GM12878 (cell line): ENCODE measurements around the gene DDX4.

ENCODE experiments used
- CBFB ChIP-seq: IDR thresholded peaks from 2 replicates; pipeline ENCODE4 v1.6.1; 2016; ENCODE audit warnings: antibody characterized with exemption, low read depth
- CBX5 ChIP-seq: sonication (generic); IDR thresholded peaks from 2 replicates; pipeline ENCODE4 v1.6.1; 2016; ENCODE audit warnings: low read depth, moderate library complexity, mild to moderate bottlenecking, inconsistent platforms
- CREM ChIP-seq: IDR thresholded peaks from 2 replicates; pipeline ENCODE4 v1.6.1; 2014; ENCODE audit warnings: antibody characterized with exemption, low read depth
- NBN ChIP-seq: fragments of 450-650 bp; IDR thresholded peaks from 2 replicates; pipeline ENCODE4 v1.6.1; 2016
- PML ChIP-seq: IDR thresholded peaks from 2 replicates; pipeline ENCODE4 v1.6.1; 2012; ENCODE audit warnings: low read length, inconsistent platforms
- ZNF274 ChIP-seq: IDR thresholded peaks from one replicate; pipeline ENCODE4 v1.8.0; 2011; ENCODE audit not compliant: insufficient read length, insufficient read depth
- TF ChIP-seq, protein P1 (sequence below), 3 experiments: IDR thresholded peaks in 2 of 3; conservative IDR thresholded peaks in 1 of 3; 2 replicates each; pipeline ENCODE4 v1.5.1; 2011; ENCODE audit warnings: low read depth in 3 of 3, low read length in 3 of 3, mild to moderate bottlenecking in 3 of 3, control low read depth in 2 of 3, moderate library complexity in 2 of 3, inconsistent platforms in 1 of 3, mixed read lengths in 1 of 3; ENCODE audit not compliant: control insufficient read depth in 2 of 3, insufficient read depth in 1 of 3; ENCODE audit errors: extremely low read depth in 1 of 3

DNA sequence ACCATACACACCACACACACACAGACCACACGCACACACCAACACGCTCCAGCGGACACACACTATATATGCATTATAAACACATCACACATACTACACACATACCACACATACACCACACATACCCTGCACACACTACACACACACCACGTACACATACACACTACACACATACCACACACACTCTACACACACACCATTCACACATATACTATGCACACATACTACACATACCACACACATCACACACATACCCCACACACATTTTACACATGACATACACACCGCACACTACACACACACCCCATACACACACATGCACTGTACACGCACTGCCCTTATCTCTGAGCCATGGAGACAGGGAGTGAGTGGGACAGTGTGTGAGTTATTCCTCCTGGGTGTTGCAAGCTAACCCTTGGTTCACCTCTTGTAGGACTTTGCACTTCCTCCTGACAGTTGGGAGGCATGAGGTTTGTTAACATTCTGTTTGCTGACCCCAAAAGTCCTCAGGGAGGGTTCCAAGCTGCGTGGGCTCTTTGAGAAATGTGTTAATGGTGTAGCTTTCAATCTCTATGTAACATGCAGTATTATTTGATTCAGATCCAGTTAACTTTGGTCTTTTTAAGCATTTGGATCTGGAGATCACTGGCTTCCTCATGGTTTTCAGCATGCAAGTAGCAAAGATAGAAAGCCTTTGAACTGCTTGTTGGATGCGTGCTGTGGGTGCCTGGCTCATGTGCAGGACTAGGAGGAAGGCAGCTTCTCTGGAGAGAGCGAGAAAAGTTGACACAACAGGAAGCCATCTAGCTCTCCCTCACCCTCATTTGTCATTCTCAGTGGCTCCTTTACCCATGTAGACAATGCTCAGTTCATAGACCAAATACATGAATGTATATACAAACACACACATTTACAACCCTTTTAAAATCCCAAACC, 127.0 kb downstream of the DDX4 start:
- no peak for TF ChIP-seq CBX5
- no peak for TF ChIP-seq CBFB
- no peak for TF ChIP-seq ZNF274
- TF ChIP-seq CREM, result no peak
- TF ChIP-seq, protein P1, sequence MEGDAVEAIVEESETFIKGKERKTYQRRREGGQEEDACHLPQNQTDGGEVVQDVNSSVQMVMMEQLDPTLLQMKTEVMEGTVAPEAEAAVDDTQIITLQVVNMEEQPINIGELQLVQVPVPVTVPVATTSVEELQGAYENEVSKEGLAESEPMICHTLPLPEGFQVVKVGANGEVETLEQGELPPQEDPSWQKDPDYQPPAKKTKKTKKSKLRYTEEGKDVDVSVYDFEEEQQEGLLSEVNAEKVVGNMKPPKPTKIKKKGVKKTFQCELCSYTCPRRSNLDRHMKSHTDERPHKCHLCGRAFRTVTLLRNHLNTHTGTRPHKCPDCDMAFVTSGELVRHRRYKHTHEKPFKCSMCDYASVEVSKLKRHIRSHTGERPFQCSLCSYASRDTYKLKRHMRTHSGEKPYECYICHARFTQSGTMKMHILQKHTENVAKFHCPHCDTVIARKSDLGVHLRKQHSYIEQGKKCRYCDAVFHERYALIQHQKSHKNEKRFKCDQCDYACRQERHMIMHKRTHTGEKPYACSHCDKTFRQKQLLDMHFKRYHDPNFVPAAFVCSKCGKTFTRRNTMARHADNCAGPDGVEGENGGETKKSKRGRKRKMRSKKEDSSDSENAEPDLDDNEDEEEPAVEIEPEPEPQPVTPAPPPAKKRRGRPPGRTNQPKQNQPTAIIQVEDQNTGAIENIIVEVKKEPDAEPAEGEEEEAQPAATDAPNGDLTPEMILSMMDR (IDR thresholded peaks at IDR 0.05 in 2 of 3, conservative IDR thresholded peaks at IDR 0.05 in 1 of 3; ENCODE audit: control insufficient read depth in 2 of 3, extremely low read depth in 1 of 3, insufficient read depth in 1 of 3, low read depth in 3 of 3, low read length in 3 of 3), result no peak
- no peak for TF ChIP-seq NBN
- TF ChIP-seq PML, result no peak
